Astrocyte of the hippocampus (primary cell): Measurements from ENCODE around the gene CNRIP1.
"Not testable (repeated sequence)": the region's sequence is repeated elsewhere in the genome, so short reads cannot be mapped to it uniquely, and the experiment has no call there.

ENCODE experiments used
- DNase-seq: peaks from one replicate; pipeline ENCODE4 v3.0.0; 2011; ENCODE audit warnings: low read depth, low spot score

The CNRIP1 gene, protein sequence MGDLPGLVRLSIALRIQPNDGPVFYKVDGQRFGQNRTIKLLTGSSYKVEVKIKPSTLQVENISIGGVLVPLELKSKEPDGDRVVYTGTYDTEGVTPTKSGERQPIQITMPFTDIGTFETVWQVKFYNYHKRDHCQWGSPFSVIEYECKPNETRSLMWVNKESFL

DNA sequence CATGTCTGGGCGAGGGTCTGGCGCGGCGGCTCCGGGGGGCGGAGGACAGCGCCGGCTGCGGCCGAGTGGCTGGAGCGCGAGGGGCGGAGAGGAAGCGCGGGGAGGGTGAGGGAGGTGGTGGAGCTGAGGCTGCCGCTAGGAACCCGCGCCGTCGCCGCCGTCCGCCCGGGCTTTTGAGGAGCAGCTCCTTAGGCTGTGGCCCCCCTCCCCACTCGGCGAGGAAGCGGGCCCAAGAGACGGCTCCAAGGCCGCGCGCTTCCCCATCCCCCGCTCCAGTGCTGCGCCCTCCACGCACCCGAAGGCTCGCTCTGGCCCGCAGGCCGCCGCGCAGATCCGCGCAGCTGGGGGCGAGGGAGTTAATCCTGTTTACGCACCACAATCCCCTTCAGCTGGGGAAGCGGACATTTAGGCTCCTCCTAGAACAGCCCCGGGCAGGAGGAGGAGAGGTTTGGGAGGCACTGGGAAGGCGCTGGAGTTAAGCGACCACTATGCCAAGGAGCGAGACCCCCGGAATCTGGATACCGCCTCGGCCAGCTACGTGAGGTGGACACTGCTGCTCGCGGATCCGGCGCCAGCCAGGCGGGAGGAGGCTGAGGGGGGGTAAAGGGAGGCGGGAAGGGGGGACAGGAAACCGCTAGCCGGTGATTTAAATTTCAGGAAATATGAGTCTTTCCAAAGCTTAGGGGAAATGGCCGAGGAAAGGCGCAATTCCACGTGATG is at the start of gene CNRIP1:
Gene CNRIP1, minus strand, starts transcription at position 552 of the 720 bp plus-strand sequence. Its CDS starts 549 bp downstream, at position 3.
- DNase-seq: peak; percentile 74

DNA sequence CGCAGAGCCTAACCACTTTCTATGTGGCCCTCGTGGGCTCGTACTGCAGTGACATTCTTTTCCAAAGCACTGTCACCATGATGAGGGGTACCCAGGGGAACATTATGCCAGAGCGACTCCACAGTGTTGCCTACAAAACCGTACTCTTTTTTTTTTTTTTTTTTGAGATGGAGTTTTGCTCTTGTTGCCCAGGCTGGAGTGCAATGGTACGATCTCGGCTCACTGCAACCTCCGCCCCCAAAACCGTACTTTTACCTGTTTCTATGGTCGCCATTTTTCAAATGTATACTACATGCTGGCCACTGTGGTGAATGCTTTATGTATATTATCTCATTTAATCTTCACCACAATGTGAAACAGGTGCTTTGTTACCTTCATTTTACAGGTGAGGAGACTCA is 49.6 kb upstream of the CNRIP1 start:
- DNase-seq: no peak

DNA sequence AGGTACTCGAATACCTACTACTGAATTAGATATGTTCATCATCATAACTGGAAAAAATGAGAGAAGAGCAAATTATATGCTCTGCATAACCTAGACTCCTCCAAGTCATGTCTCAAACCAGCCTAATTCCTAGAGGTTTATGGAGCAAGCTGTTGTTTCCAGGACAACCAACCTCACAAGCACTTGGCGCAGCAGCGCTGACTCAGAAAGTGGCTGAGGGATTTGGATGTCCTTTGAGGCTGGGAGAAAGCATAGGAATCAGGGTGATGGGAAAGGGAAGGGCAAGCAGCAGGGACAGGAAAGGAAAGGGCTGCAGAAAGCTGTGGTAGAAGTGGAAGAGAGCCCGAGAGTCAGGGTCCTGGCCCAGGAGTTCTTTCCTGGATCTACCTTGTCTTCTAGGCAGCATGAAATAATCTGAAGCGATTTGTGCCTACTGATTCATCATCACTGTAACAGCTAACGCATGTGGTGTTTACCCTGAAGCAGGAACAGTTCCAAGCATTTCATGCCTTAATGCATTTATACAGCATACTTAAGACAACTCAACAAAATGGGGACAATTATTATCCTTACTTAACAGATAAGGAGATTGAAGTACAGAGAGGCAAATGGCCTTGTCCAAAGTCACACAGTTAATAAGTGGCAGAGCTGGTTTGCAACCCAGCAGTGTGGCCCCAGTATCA is 49.0 kb upstream of the CNRIP1 start:
- DNase-seq: peak; percentile 88

DNA sequence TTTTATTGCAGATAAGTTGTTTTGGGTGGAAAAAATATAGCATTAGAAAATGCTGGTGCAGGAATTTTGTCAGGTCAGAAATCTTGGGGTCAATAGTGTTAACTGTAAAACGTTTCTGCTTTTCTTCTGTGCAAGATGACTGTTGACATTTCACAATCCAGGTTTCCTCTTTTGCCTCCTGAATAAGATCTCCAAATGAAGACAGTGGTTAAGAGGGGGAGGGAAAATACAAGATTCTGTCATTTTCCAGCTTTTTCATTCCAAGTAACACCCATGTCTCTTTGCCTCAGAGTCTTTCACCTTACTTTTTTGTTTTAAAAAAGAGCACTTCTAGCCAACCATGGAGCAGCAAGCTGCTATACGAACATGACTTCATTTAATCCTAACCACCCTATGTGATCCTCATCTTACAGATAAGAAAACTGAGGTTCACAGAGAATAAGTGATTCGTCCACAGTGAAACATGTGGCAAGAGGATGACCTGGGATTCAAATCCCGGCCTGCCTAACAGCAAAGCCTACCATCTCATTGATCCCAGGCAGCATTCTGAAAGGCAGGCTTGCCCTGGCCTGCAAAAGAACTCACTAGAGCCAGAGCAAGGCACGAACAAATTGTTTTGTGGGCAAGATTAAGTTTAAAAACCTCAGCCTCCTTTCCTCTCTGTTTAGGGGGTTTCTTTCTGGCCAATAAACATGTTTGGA is 48.4 kb upstream of the CNRIP1 start:
- DNase-seq: no peak

DNA sequence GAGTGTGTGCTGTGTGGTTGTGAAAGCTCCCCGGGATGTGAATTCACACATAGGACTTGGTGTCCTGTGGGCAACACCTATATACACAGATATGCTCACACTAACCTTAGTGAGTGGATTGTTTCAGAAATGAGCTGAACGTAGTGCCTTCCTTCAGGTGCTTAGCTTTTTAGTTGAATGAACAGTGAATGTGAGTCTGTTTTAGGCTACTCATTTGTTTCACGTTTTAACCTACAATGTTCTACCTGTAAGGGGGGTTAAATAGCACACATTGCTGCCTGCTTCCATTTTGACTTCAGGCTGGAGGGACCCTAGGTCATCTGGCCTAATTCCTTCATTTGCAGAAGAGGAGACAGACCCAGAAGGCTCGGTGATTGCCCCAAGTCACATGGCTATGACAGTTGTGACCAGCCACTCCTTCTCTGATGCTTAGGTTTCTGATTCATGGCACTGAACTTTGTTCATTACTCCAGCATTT is 46.4 kb upstream of the CNRIP1 start:
- no peak for DNase-seq

DNA sequence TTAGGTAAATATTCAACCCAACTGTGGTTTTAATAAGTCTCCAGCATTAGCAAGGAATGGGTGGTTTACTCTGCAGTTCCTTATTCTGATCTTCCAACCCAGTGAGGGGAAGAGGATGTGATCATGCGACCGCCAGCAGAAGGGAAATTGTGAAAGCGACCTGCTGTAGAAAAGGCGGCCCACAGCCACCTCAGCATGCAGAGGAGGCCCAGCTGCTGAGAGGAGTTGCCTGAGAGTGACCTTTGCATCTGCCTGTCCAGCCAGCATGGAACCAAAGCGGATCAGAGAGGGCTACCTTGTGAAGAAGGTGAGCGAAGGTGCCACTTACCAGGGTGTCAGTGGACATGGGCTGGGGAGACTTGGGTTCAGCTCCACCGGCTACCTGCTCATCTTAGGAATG is 45.3 kb upstream of the CNRIP1 start, which contains the start of gene PLEK:
Gene PLEK, plus strand, starts transcription at position 196 of the 400 bp plus-strand sequence. Its CDS starts 70 bp downstream, at position 266.
- no peak for DNase-seq

DNA sequence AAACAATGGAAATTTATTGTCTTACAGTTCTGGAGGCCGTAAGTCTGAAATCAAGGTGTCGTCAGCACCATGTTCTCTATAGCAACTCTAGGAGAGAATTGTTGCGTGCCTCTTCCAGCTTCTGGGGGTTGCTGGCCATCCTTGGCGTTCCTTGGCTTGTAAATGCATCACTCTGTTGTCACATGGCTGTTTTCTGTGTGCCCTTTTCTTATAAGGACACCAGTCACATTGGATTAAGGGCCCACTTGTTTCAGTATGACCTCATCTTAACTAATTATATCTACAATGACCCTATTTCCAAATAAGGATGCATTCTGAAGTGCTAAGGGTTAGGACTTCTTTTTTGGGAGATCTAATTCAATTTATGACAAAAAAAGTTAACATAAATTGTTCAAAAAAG is 44.0 kb upstream of the CNRIP1 start:
- no peak for DNase-seq

DNA sequence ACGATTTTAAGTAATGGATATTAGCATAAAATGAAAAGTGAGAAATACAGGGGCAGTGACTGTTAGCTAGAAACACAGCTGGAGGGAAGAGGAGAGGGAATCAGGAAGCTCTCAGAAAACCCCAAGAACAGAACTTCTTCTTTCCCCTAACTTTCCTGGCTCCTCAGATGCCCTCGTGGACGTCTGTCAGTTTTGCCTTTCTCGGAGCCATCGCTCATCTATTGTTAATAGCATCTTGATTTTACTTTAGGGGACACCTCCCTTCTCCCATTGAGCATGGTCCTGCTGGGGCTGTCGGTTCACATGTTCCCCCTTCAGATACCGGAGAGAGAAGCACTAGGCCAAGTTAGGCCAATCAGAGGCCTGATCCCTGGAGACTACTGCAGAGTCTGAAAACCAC is 43.0 kb upstream of the CNRIP1 start:
- DNase-seq: no peak

- peak; percentile 38 for DNase-seq
These were observed 42.3 kb upstream of the CNRIP1 start for GRCh38 chr2:68362069-68362468.

DNA sequence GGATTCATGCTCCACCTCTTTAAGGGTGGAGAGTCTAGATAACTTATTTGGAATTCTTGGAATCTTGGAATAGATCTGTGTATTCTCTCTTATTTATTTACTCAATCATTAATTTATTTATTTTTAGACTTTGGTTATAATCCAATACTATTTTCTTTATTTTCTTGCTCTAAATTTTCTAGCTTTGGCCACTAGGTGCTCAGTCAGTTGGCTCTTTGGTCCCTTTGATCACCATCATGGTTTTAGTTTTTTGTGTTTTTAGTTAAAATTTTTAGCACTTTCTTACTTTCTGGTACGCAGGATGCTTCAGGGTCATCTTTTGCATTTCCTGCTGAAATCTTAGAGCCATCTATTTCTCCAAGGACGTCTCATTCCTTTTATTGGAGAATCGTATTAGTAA is 40.1 kb upstream of the CNRIP1 start:
- DNase-seq: no peak

DNA sequence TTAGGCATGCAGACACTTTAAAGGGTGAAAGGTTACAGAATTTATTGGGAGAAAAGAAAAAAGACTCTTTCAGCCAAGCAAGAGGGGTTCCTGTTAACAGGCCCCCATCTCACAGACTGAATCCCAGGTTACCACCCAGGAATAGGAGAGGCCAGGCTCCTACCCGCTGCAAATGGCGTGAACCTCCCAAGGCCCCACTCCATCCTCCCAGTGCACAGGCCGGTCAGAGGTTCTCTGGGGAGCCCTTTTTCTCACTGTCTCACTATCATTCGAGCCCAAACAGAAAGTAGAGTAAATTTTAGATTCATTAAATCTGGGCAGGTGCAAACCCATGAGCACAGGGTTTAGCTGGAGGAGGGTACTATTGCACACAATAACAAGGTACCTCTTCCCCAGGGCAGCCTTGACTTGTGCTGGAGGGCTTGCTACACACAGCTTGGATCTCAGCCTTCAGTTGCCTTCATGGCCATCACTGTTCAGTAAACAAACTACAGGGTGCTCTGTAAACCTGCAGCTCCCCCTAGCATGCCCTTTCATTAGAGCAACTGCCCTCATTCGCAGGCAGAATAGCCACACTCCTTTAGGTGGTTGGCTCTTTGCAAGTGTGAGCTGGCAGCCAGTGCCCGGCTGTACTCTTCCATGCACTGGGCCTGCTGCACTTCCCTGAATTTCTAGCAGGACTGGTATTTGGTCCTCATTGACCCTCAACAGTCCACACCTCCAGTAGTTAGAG is 38.0 kb upstream of the CNRIP1 start:
- DNase-seq: peak; percentile 31

DNA sequence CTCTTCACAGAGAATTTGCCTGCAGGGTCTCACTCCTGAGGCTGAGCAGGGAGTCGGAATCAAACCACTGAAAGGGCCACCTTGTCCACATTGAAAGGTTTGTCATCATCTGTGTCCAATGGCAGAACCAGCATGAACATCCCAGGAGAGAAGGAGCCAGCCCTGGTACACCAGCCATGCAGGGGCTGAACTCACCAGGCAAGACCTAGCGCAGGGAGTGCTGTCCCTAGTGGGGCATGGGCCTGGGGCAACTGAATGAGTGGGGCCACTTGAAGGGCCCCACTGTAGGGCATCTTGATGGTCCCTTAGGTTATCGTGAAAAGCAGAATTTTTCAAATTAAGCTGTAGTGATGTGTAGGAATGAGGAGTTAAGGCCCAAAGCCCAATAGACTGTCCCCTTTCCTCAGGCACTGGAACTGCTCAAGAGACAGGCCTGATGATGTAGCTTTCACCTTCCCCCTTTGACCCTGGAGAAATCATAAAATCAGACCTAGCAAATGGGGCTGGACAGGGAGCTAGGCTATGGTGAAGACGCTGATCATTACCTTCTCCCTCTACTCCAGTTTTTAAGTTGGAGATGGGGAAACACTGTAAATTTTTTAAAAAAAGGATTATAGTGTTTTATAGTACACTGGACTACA is 37.0 kb upstream of the CNRIP1 start:
- no peak for DNase-seq

DNA sequence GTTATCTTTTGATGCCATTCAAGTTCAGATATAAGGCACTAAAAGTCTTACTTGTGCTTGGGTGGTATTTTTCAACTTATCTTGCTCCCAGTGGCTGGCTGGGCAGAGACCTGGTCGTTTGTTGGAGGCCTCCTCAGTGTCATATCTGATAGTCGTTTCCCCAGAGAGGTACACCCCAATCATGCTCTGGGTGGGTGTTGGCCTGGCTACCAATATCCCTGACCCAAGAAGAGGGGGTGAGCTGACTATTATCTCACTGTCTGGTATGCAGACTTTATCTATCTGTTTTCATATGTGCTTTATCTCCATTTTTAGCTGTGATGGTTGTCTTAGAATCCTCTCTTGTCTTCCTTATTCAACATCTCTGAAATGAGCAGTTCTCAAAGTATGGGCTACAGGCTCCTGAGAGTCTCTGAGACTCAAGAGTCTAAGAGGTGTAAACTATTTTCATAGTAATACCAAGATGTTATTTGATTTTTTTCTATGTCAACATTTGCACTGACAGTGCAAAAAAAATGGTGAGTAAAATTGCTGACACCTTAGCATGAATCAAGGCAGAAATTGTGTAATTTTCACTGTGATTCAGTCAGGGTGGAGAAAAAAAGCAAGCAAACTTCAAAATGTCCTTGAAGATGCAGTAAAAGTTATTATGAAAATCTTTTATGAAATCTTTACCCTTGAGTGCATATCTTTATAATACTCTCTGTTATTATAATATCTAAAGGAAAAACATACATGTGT is 33.1 kb upstream of the CNRIP1 start:
- no peak for DNase-seq

- no peak for DNase-seq
These were observed 32.2 kb upstream of the CNRIP1 start for GRCh38 chr2:68351997-68352396.

DNA sequence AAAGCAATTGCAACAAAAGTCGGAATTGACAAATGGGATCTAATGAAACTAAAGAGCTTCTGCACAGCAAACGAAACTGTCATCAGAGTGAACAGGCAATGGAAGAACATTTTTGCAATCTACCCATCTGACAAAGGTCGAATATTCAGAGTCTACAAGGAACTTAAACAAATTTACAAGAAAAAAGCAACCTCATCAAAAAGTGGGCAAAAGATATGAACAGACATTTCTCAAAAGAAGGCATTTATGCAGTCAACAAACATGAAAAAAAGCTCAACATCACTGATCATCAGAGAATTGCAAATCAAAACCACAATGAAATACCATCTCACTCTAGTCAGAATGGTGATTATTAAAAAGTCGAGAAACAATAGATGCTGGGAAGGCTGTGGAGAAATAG is 29.3 kb upstream of the CNRIP1 start:
- not testable (repeated sequence) for DNase-seq

GRCh38 chr2:68345129-68345875 is 25.6 kb upstream of the CNRIP1 start:
- DNase-seq: no peak

DNA sequence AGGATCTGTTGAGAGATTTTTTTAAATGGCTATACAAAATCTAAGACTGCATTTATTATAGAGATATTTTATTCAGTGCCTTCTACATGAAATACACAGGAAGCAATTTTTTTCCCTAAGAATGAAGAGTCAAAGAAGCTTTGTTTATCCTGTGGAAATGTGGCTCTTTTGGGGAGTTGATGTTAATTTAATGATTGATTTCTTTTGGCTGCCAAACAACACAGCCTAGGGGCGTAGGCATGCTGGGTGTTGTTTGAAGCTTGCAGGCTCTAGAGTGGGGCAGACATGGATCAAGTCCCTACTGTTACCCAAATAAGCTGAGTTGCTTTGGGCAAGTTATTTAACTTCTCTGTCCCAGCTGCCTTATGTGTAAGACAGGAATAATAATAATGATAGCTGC is 24.3 kb upstream of the CNRIP1 start:
- DNase-seq: no peak

GRCh38 chr2:68342470-68342869 is 22.7 kb upstream of the CNRIP1 start:
- DNase-seq: no peak

GRCh38 chr2:68341583-68341982 is 21.8 kb upstream of the CNRIP1 start:
- no peak for DNase-seq

DNA sequence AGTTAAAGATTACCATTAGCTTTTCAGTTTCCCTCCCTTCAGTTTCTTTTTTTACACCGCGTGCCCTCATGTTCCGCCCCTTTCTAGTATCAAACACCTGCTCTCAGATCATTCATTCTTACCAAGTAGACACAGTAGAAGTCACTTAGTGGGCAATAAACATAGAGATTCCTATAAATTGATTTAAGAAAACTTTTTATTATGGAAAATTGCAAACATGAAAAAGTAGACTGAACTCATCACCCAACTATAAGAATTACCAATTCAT is 21.2 kb upstream of the CNRIP1 start:
- no peak for DNase-seq
